Right renal cortex interstitium (tissue), 3 donors: ENCODE results near the gene UNC5B. TPM values are rescaled to one million over a fixed set of nuclear protein-coding genes. Genes with fewer than 3 reads are reported as not detected.

Source experiments
- polyA plus RNA-seq, 3 donors: library from polyadenylated mRNA; unstranded; fragments of 120-200 nt; gene quantifications; one replicate each; pipeline ENCODE4 v1.2.1, GENCODE V29; 2013; ENCODE audit not compliant: insufficient read length in 3 of 3

Gene UNC5B
- polyA plus RNA-seq, 3 donors: 48.3 to 65.0 (median 49.0) TPM

Other genes starting within 250 kb of the UNC5B start
- 1 to 10 TPM; 6.3 to 8.0 (median 7.3) TPM for gene SLC29A3, start 106.7 kb downstream of the UNC5B start, polyA plus RNA-seq
- gene CDH23, start 184.3 kb downstream of the UNC5B start, polyA plus RNA-seq: under 1 TPM; 0.51 to 0.96 (median 0.80) TPM